A673 (cell line): ENCODE results near the gene SLC2A8.

Source experiments
- CTCF ChIP-seq: fragments of 300-800, 200-600 bp; sonication (generic); conservative IDR thresholded peaks from 2 replicates; pipeline ENCODE4 v1.5.1; 2017; ENCODE audit warnings: low read depth, mild to moderate bottlenecking, antibody characterized with exemption, low read length, moderate library complexity, mixed read lengths
- EZH2 ChIP-seq: fragments of 200-600 bp; sonication (generic); IDR thresholded peaks from 2 replicates; pipeline ENCODE4 v1.6.1; 2017; ENCODE audit warnings: borderline replicate concordance, low read depth, mild to moderate bottlenecking, mixed read lengths, antibody characterized with exemption, low read length; ENCODE audit not compliant: poor library complexity, severe bottlenecking

DNA sequence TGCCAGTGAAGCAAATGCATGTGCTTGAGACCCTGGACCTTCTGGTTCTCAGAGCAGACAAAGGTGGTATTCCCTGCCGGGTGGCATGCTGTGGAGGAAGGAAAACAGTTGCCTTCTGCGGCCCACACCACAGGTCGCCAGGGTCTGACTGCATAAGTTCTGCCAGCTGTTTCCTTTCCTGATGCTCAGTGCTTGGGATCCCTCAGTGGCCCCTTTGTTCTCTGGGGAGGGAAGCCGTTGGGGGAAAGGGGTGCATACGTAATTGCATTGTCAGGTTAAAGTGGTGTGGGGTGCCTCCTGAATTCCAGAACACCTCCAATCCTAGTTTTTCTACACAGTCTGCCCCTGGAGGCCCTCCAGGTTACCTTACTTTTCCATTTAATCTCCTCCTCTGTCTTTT lies 43.1 kb upstream of the SLC2A8 start:
- TF ChIP-seq CTCF (no peak), EZH2 (no peak)
